GM19023 (cell line): Measurements from ENCODE around the gene ELAVL4.
"Not testable (repeated sequence)": the region's sequence is repeated elsewhere in the genome, so short reads cannot be mapped to it uniquely, and the experiment has no call there.

Experiments used
- ATAC-seq: cut with Tn5 transposase; IDR thresholded peaks from one replicate; pipeline ENCODE4 v1.9.1; 2021; ENCODE audit warnings: mild to moderate bottlenecking, moderate library complexity; ENCODE audit not compliant: unreplicated experiment

ELAVL4 gene

DNA sequence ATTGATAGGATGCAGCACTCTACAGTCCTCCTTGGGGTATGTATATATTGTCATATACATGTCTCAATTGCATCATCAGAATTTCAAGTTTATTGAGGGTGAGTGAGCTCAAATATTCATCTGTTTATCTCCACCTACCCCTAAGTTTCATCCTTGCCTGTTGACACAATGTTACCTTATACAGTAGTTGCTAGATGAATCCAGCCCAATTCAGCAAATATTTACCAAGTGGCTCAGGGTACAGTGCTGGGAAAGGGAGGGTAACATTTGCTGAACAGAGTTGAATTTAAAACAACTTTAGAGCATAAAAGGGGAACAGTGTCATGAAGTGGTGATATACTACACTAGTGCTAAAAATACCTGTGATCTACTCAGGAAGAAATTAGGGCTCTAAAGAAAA is 14.4 kb downstream of the ELAVL4 start:
- no peak for ATAC-seq

DNA sequence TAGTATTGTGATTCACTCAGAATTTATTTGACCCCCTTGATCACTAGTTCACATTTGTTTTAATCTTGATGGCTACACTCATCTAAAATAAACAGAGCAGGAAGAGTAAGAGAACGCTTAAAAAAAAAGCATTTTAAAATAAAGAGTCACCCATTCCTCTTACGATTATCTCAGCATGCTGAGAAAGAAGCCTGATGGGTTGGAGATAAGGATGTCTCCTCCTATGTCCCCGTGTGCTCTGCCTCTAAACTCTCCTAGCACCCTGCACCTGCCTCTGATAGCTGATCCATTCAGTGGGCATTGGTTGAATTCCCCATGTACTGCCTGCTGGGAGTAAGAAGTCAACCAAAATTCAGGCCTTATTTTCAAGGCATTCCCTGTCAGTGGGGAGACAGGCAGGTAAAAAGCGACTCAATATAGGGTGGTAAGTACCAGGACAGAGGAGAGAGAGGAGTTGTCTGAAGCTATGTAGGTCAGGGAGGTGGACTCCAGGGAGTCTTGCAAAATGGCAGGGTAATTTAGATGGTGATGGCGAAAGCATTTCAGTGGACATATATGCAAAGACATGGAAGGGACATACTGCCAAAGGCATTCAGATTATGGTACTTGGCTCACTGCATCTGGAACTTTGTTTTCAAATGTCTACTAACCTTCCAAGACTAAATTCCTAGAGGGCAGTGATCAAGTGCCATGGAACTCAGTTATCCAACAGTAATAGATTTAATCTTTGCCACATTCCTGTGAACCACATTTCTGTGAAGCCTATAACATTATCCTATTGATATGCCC is 18.4 kb downstream of the ELAVL4 start:
- ATAC-seq = no peak

DNA sequence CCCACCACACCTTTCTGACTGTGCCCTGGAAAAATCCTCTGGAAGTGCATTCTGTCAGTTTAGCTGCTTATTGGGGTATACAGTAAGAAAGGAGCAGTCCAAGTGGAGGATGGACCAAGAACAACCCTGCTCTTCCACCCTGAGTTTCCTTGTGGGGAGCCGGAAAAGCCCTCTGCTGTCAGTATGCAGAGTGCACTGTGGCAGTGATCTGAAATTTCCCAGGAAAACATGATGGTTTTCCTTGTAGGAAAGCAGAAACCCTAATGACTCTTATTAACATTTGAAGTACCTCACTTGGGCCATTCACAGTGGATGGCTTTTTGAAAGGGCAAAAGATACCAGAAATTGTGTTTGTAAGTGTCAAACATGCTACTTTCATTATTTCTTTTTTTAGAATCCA is 20.5 kb downstream of the ELAVL4 start:
- ATAC-seq = no peak

DNA sequence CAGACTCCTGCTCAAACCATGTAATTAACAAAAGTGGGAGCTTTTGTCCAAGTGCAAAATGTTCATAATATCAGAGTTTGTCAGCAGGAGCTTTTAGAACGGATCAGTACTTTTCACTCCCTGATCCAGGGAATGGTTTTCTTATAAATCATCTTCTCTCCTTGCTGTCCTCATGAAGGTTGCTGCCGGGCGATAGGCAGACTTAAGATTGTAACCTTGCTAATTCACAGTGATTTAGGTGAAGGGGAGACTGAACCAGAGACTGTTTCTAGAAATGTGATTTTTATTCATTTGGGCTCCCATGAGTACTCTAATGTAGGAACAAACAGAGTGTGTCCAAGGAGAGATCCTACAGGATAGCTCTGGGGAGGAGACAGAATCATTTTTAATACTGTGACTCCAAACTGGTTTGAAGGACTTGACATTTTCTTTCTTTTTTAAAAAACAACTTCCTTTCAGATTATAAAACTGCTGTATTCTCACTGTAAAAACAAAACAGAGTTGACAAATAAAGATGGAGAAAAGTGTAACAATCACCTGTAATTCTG is 23.7 kb downstream of the ELAVL4 start:
- ATAC-seq = no peak

DNA sequence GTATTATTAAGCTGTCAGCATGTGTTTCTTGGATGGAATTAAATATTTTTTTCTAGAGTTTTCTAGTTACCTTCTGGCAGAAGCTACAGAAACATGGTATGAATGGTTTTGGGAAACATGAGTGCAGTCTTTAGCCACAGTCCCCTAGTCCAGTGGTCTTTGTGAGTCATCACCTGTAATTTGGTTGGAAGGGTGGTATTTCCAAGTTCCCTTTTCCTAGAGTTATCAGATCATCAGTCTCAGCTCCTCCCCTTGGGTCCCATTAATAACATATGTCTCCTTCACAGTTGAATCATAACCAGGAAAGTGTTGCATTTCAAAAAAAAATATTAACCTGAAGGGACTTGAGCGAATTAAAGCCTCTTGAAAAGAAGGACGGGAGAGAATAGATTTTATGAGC is 27.0 kb downstream of the ELAVL4 start:
- no peak for ATAC-seq

DNA sequence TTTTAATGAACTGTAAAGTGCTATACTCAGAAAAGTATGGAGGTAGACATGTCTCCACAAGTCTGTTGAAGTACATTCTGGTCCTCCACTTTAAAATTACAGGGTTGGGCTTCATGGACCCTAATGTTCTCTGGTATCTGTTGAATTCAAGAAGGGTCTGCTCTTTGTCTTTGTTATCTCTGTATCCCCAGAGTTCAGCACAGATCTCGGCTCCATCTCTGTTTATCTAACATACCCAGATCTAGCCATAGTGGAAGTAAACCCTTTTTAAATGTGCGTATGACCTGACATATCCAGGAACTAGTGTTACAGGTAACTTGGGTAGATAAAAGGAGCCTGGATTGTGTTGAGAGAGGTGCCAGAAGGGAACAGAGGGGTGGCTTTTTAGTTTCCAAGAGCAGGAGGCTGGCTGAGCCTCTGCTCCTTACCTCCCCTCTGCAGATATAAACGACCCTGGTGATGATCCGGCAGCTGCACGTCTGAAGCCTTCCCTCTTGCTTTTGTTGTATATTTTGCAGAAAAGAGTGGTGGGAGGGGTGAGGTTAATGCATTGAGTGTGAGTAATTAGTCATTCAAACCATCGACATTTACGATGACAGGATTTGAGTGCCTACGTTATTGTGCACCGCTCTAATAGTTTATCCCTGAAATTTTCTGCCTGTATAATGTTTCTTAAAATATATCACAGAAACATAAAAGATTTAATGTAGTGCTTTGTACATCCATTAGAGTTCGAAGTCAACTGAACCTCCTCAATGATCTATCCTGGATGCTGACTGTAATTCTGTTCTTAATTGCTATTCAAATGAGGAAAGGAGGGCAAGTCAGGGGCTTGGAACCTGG is 30.8 kb downstream of the ELAVL4 start:
- no peak for ATAC-seq

DNA sequence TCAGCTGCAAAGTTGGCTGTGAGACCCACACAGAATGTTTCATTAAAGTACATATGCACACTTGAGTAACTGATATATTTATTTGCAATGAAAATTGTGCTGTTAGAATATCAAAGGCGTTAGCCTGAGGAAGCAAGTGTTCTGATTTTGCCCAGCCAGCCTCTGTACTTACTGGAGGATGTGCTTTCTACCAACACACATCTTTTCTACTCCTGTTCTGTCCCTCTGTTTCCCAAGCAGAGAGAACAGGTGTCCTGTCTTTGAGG is 31.4 kb downstream of the ELAVL4 start:
- no peak for ATAC-seq

DNA sequence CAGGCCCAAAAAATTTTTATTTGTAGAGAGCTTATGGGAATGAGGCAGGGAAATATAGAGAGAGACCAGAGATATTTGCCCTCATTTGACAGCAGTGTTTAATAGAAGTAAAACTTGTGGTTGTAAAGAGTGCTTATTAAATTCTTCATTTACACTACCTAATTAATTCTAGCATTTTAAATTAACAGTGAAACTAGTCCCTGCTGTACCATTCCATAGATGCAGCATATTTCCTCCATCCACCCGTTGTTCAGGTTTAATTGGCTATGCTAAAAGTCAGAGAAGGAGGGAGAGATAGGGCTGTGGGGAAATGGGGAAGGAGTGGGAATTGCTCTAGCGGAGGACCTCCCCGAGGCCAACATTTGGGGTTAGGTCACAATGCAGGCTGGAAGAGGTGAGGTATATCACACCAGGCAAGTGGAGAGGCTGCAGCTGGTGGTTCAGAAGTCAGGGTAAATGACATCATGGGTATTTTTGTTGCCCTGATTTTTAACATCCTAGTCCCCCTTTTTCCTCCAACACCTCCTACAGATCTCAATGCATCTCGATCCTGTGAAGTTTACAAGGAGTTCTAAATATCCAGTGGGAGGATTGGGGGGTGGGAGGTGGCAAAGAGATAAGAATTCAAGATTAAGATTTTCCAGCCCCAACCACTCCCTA is 38.6 kb downstream of the ELAVL4 start:
- ATAC-seq = no peak

DNA sequence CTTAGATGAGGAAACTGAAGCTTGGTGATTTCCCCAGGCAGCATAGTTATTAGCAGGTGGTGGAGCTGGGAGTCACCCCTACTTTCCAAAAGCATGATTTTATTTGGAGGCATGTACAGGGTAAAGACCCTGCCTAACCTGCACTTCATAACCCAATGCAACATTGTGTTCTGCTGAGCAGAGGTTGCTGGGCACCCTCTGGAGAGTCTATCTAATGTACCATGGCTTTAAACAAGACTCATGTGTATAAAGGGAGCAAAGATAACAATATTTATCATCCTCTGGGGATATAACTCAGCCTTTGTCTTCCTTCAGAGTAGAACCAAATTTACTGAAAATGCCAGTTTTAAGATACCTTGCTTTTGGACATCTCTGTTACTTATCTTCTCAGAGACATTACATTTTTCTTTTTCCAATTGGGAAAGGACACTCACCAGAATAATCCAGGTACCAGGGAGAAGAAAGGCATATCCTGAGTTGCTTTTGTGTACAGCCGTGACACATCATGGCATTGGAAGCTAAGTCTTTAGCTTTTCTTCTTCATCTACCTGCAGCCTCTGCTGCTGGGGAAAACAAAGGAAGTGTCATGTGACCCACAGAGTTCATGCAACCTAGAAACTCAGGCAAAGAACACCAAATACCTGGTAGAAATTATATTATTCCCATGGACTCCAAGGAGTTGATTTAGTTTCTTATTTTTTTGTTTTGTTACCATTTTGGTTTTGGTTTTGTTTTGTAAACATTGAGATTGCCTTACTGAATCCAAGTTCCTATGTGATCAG is 39.6 kb downstream of the ELAVL4 start:
- no peak for ATAC-seq

DNA sequence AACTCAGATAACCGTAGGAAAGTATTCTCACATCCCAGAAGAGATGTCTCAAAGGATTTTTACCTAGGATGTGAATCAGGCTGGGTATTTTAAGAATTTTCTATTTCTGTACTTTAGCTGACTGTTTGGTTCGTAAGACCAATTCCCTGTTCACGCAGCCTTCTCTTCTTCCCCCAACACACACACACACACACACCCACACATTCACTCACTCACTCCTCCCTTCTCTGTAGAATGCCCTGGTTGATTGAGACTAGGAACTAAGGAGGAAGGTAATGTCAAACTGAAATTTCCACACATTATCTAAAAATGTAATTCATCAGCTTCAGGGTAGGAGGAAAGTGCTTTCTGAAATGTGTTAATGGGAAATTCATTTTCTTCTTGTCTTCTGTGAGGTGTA is 43.5 kb downstream of the ELAVL4 start:
- ATAC-seq = no peak

DNA sequence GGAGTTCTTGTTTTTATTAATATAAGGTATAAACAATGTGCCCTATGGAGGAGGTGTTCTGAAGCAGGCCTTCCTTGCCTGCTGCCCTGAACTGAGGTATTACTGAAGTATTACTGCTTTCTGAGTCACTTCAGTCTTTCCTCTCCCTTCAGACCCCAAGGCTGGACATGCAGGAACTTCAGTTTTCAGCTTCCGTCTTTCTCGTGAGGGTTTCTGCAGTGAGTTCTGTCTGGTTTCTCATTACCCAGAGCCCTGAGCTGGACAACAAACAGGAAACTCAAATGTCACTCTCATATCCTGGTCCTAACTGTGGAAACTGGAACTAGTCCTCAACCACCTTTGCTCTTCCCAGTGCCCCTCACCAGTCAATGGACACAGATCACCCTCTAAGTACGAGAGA is 46.8 kb downstream of the ELAVL4 start:
- ATAC-seq = no peak

DNA sequence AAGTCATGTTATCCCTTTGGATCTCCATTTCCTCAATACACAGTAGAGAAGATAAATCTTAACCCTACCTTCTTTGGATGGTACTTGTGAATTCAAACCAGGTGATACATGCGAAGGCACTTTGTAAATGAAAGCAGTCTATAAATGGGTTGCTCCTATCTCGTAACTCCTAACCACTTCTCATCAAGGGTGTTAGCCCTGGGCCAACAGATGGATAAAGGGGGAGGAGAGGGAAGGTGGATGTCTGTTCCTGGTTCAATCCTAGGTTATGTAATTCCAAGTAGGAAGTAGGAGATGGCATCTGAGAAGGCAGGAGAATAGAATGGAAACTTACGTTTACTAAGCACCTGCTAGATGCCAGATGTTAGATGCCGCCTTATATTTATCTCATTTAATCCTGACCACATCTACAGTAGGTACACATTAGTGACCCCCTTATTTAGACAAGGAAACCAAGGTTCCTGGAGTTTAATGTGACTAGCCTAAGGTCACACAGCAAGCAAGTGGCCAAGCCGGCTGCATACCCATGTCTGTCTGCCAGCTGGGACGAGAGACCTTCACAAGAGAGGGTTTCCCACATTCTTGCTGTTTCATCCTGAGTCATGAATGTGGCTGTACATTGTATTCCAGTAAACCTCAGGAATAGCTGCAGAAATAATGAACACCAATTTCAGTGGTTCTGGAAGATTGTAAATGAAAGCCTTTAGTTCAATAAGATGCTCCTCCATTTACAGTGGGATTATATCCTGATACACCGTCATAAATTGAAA is 47.7 kb downstream of the ELAVL4 start:
- ATAC-seq = no peak

DNA sequence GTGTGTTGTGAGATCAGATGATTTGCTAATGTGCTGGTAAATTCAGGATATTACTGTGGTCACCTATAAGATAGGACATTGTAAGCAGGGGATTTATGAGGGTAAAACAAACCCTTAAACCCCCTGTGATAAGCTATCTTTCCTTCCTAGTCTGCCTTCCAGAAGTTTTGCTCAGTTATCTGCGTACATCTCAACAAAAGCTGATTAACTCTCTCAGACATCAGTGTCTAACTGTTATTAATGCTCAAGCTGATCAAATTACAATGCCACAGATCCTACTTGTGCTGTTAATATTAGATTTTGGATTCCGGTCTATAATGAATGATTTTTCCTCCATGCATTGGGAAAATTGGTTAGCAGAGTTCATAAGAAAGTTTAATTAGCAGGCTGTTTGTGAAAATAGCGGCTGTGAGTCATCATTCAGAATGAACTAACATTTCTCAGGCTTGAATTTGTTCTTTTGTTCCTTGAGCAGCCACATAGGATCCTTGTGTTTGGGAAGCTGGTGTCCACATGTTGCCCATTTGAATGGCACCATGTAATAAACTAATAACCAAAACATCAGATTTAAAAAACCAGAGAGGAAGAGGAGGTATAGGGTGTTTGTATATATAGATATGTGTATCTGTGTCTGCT is 48.7 kb downstream of the ELAVL4 start:
- ATAC-seq = no peak

DNA sequence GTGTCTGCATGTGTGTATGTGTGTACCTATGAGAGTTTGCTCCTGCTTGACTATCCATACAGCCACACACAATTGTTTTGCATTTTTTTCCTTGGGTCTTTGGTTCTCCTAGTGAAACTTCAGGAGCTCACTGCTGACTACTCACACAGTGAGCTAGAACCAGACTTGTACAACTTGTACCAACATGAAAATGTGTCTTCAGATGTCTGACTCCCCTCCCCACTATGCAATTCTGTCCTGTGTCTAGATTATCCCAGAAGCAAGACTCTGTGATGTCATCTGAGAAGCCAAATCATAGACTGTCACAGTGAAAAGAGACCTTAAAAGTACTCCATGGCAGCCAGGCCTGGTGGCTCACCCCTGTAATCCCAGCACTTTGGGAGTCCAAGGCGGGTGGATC is 49.7 kb downstream of the ELAVL4 start:
- no peak for ATAC-seq

DNA sequence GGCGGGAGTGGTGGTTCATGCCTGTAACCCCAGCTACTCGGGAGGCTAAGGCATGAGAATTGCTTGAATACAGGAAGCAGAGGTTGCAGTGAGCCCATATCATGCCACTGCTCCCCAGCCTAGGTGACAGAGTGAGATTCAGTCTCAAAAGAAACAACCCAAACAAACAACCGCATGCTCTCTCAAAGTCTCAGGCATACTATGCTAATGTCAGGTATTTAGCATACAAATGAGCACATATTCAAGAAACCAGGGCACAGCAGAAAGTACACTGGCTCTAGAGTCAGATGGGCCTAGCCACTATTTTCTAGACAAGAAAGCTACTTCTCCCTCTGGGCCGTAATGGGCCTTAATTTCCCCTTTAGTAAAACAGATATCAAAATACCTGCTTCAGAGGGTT is 55.0 kb downstream of the ELAVL4 start:
- ATAC-seq = no peak

DNA sequence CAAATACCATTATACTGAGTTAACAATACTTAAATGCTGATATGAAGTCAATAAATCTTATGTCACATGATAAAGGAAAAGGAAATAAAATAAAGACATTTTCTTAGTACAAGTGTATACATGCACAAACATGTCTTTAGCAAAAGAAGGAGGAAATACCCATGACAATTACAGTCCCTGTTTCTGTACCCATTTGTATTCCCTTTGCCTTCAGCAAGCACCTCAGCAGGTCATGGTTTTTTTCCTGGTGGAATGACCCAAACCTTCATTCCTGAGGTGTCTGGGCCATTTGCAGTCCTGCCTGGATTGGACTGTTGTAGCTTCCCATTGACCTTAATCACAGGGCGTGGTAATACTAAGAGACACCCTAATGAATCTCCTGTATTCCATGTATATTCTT is 57.6 kb downstream of the ELAVL4 start:
- ATAC-seq = not testable (repeated sequence)

DNA sequence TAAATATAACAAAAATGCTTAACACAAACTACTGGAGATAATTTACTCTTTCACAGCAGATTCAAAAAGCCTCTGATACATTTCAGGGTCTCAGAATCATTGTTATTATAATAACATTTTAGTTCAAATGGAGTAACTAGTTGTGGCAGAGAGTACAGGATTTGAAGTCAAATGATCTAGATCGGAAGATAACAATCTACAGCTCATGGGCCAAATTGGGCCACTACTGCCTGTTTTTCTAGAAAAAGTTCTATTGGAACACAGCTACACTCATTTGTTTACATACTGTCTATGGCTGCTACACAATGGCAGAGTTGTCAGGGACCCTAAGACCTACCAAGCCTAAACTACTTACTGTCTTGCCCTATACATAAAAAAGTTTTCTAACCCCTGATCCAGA is 63.6 kb downstream of the ELAVL4 start:
- ATAC-seq = no peak

DNA sequence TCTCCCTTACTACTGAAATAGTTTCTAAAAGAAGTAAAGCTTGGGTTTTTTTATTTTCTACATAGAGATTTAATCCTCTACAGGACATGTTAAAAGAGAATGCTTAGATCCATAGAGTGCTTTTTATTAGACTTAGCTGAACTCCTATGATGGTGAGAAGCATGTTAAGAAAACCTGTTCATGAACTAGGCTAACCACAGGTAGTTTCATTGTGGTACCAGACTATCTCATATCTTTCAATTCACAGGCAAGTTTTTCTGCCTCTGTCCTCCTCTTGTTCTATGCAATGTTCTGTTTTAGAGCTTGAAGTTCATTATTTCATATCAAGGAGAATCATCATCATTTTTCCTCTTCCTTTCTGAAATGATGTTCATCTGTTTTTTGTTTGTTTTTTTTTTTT is 65.4 kb downstream of the ELAVL4 start:
- ATAC-seq = no peak

DNA sequence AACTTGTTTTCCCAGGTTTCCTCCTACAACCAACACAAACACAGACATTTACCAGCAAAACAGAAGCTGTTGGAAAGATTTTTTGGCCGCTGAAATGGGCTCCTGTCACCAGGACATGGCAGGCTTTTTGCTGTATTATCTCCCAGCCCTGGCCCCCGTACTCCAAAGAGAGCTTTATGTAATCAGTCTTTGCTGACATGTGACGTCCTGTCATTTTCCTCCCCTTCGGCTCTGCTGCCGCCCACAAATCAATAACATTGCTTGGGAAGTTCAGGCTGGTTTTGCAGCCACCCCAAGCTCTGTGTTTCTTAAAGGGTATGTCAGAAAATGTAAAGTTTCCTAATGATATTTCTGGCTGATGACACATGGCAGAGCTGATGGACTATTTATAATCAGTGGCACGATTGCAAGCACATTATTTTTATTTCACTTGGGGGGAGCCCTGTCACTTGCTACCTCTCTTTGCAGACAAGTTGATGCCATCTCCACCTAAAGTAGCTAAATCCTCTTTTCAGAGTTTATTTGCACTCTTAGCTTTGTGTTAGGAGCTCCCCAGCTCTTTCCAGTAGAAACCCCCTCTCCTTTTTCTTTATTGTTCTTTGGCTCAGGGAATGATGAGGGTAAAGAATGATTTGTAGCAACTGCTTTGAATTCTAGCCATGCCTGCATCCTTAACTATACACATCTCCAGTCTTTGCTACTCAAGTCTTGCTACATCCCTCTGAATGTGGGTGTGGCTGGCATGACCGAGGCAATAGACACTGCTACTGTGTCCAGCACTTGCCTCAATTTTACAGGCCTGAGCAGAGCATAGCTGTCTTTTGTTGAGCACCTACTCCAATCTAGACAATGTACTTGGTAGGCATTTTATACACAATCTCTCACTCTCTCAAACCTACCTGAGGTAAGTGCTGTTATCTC is 67.3 kb downstream of the ELAVL4 start:
- no peak for ATAC-seq
